GM19452 (cell line): ENCODE measurements around the gene PRICKLE2.

Experiments
- ATAC-seq: cut with Tn5 transposase; IDR thresholded peaks from one replicate; pipeline ENCODE4 v1.9.1; 2021; ENCODE audit not compliant: unreplicated experiment

The PRICKLE2 gene

GRCh38 chr3:64190517-64191515, 34.5 kb downstream of the PRICKLE2 start:
- no peak for ATAC-seq

GRCh38 chr3:64188810-64189560, 36.3 kb downstream of the PRICKLE2 start:
- ATAC-seq: no peak

GRCh38 chr3:64187065-64187959, 38.0 kb downstream of the PRICKLE2 start:
- no peak for ATAC-seq

- no peak for ATAC-seq
Measured at GRCh38 chr3:64186667-64187064, 38.6 kb downstream of the PRICKLE2 start.

GRCh38 chr3:64185436-64185835, 39.8 kb downstream of the PRICKLE2 start:
- no peak for ATAC-seq

GRCh38 chr3:64184621-64185020, 40.6 kb downstream of the PRICKLE2 start:
- no peak for ATAC-seq

- ATAC-seq: no peak
Measured at GRCh38 chr3:64179860-64180259, 45.4 kb downstream of the PRICKLE2 start.

- no peak for ATAC-seq
Measured at GRCh38 chr3:64179249-64179648, 46.0 kb downstream of the PRICKLE2 start.

- ATAC-seq: no peak
Measured at GRCh38 chr3:64178419-64178818, 46.8 kb downstream of the PRICKLE2 start.

DNA sequence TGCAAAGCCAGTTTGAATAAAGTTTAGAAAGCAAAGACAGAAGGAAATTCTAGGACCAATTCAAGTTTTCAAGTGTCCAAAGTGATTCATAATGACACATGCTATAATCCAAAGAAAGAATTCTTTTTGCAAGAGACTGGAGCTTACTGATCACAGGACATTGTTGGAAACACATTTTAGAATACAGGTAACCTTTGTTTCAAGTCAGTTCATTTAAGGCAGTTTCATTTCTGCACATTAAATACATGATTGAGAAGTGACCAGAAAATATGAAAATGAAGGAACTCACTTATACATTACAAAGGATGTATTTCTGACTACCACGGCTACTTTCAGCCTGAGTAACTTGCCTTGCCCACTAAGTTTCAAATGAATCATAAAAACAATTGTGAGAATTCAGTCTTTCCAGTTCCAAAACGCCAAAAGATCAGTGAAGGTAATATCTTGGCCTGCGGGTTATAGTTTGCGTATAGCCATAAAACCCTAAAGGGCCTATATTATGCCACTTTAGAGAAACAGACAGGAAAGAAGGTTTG, 48.7 kb downstream of the PRICKLE2 start:
- no peak for ATAC-seq

- no peak for ATAC-seq
Measured at GRCh38 chr3:64174328-64174727, 50.9 kb downstream of the PRICKLE2 start.

DNA sequence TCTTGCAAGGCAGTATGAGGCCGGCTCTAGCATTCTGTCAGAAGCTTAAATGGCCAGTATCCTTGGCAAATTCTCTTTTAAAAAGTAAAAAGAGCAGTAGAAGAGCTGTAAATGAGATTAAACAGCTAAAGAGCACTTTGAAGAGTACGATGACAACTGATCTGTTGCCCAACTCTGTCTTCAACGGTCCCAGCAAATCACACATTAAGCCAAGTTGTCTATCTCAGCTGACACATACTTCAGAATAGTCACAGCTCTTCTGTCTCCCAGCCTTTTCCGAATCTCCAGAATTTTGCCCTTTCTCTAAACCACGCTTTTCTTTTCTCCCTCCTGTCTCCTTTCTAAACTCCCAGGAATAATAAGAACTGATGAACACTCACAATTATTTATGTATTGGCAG, 51.7 kb downstream of the PRICKLE2 start:
- ATAC-seq: no peak

GRCh38 chr3:64170270-64170669, 55.0 kb downstream of the PRICKLE2 start:
- ATAC-seq: no peak

- no peak for ATAC-seq
Measured at GRCh38 chr3:64167868-64168267, 57.4 kb downstream of the PRICKLE2 start.

- no peak for ATAC-seq
Measured at GRCh38 chr3:64167351-64167750, 57.9 kb downstream of the PRICKLE2 start.

- ATAC-seq: no peak
Measured at GRCh38 chr3:64166584-64167162, 58.6 kb downstream of the PRICKLE2 start.

GRCh38 chr3:64164349-64164748, 60.9 kb downstream of the PRICKLE2 start:
- ATAC-seq: no peak

GRCh38 chr3:64163755-64164148, 61.5 kb downstream of the PRICKLE2 start:
- ATAC-seq: no peak

DNA sequence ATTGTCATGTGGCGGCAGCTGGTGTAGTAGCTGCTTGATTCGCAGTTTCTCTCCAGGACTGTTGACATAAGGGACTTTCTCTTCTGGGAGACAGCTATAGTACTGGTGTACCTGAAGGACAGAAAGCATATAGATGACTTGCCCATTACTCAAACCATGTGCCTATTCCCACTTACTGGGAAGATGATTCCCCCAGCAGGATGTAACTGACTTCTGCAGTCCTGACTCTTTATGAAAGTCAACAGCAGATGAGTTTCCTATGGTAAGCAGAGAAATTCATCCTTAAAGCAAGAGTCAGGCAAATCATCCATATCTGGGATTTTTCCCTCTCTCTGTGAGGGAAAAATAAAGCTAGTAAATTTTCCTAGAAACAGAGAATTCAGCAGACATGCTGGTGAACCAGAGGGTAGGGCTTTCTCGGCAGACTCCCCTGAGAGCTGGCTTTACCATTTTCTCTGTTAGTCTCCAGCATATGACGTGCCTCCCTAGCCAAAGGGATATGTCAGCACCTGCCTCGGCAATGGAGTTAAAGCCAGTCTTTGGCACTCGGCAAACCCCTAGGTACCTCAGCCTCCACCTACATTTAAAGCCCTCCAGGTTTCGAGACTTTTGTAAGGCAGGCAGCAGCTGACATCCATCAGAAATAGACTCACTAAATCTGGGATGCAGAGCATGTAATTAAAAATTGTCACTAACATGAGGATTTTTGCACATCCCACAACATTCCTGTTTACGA, 62.1 kb downstream of the PRICKLE2 start:
- no peak for ATAC-seq
